HEK293 (cell line): ENCODE measurements around the gene GPRASP2.

Source experiments
- CTCF ChIA-PET: fragments of 350-600 bp; formaldehyde crosslinking; extraction: SDS; loops from one replicate; lab custom pipeline; 2021; ENCODE audit warnings: antibody characterized with exemption; lab: Yijun Ruan, JAX
- POLR2A ChIA-PET: fragments of 300-600 bp; formaldehyde crosslinking; extraction: SDS; loops from one replicate; lab custom pipeline; 2020; ENCODE audit warnings: antibody characterized with exemption, inconsistent platforms; lab: Yijun Ruan, JAX
- H3K27ac ChIP-seq: fragments of 200-500 bp; sonication (Bioruptor generic); 2 replicates; pipeline ENCODE4 v1.5.1; 2014; ENCODE audit warnings: low read depth, low read length, control low read depth, inconsistent platforms; ENCODE audit errors: extremely low read depth
- H3K36me3 ChIP-seq, 2 experiments: fragments of 200-500 bp in 1 of 2; sonication (Bioruptor generic) in 1 of 2; 1 replicate in 1 of 2; 2 replicates in 1 of 2; pipeline ENCODE4 v1.5.1; 2014 to 2017; ENCODE audit warnings: inconsistent platforms in 2 of 2, low read length in 2 of 2; ENCODE audit not compliant: control insufficient read depth in 2 of 2, insufficient read depth in 1 of 2
- H3K4me1 ChIP-seq: fragments of 200-500 bp; sonication (Bioruptor generic); 2 replicates; pipeline ENCODE4 v1.5.1; 2014; ENCODE audit warnings: mild to moderate bottlenecking, low read length, inconsistent platforms; ENCODE audit not compliant: control insufficient read depth, insufficient read depth
- H3K4me3 ChIP-seq: 2 replicates; pipeline ENCODE4 v1.5.1; 2011; ENCODE audit warnings: low read depth, mild to moderate bottlenecking, control low read depth, low read length, moderate library complexity
- H3K9me3 ChIP-seq: fragments of 200-500 bp; sonication (Bioruptor generic); 2 replicates; pipeline ENCODE4 v1.5.1; 2014; ENCODE audit warnings: low read depth, low read length, inconsistent platforms; ENCODE audit not compliant: control insufficient read depth, insufficient read depth
- IKZF3 ChIP-seq: fragments of 450-650 bp; IDR thresholded peaks from 2 replicates; pipeline ENCODE4 v1.5.0; 2018; ENCODE audit warnings: missing biosample characterization, mild to moderate bottlenecking, missing genetic modification characterization, moderate library complexity
- MEIS1 ChIP-seq: sonication (generic); formaldehyde crosslinking; IDR thresholded peaks from 2 replicates; pipeline ENCODE4 v1.8.1; 2022; ENCODE audit warnings: missing genetic modification reagents, mild to moderate bottlenecking, borderline replicate concordance
- WT1 ChIP-seq: fragments of 450-650 bp; formaldehyde crosslinking; IDR thresholded peaks from 2 replicates; pipeline ENCODE4 v1.5.1; 2016; ENCODE audit warnings: missing biosample characterization, missing genetic modification characterization
- YY2 ChIP-seq: fragments of 450-650 bp; formaldehyde crosslinking; IDR thresholded peaks from 2 replicates; pipeline ENCODE4 v1.5.1; 2016; ENCODE audit warnings: missing biosample characterization, missing genetic modification characterization
- ZBTB21 ChIP-seq: fragments of 450-650 bp; formaldehyde crosslinking; IDR thresholded peaks from 2 replicates; pipeline ENCODE4 v1.5.1; 2017; ENCODE audit warnings: missing biosample characterization, missing genetic modification characterization
- ZEB2 ChIP-seq: fragments of 450-650 bp; formaldehyde crosslinking; IDR thresholded peaks from 2 replicates; pipeline ENCODE4 v1.5.1; 2016; ENCODE audit warnings: missing biosample characterization, missing genetic modification characterization
- ZNF2 ChIP-seq: fragments of 450-650 bp; formaldehyde crosslinking; IDR thresholded peaks from 2 replicates; pipeline ENCODE4 v1.5.1; 2016; ENCODE audit warnings: missing biosample characterization, missing genetic modification characterization
- ZNF292 ChIP-seq: fragments of 450-650 bp; formaldehyde crosslinking; IDR thresholded peaks from 2 replicates; pipeline ENCODE4 v1.5.1; 2016; ENCODE audit warnings: low read depth, missing biosample characterization, missing genetic modification characterization, borderline replicate concordance
- ZNF473 ChIP-seq: fragments of 450-650 bp; formaldehyde crosslinking; IDR thresholded peaks from 2 replicates; pipeline ENCODE4 v1.5.1; 2017; ENCODE audit warnings: missing biosample characterization, missing genetic modification characterization
- ZNF549 ChIP-seq: fragments of 450-650 bp; IDR thresholded peaks from 2 replicates; pipeline ENCODE4 v1.5.1; 2018; ENCODE audit warnings: missing biosample characterization, missing genetic modification characterization, mild to moderate bottlenecking, inconsistent platforms, moderate library complexity
- ZNF555 ChIP-seq: fragments of 450-650 bp; formaldehyde crosslinking; conservative IDR thresholded peaks from 2 replicates; pipeline ENCODE4 v1.5.1; 2017; ENCODE audit warnings: missing biosample characterization, mild to moderate bottlenecking, missing genetic modification characterization, inconsistent platforms
- ZNF561 ChIP-seq: fragments of 450-650 bp; IDR thresholded peaks from 2 replicates; pipeline ENCODE4 v1.5.1; 2018; ENCODE audit warnings: missing biosample characterization, missing genetic modification characterization, borderline replicate concordance
- ZNF629 ChIP-seq: fragments of 450-650 bp; formaldehyde crosslinking; IDR thresholded peaks from 2 replicates; pipeline ENCODE4 v1.5.1; 2017; ENCODE audit warnings: missing biosample characterization, missing genetic modification characterization
- ZNF76 ChIP-seq: fragments of 450-650 bp; formaldehyde crosslinking; IDR thresholded peaks from 2 replicates; pipeline ENCODE4; 2016; ENCODE audit warnings: low read depth, missing biosample characterization, missing genetic modification characterization, borderline replicate concordance
- ZNF768 ChIP-seq: fragments of 450-650 bp; formaldehyde crosslinking; IDR thresholded peaks from 2 replicates; pipeline ENCODE4 v1.5.1; 2018; ENCODE audit warnings: missing biosample characterization, mild to moderate bottlenecking, missing genetic modification characterization
- ZNF776 ChIP-seq: fragments of 450-650 bp; formaldehyde crosslinking; IDR thresholded peaks from 2 replicates; pipeline ENCODE4 v1.5.0; 2017; ENCODE audit warnings: missing biosample characterization, missing genetic modification characterization, borderline replicate concordance
- ZNF791 ChIP-seq: fragments of 450-650 bp; formaldehyde crosslinking; IDR thresholded peaks from 2 replicates; pipeline ENCODE4 v1.5.1; 2016; ENCODE audit warnings: missing biosample characterization, missing genetic modification characterization
- ZXDB ChIP-seq: fragments of 450-650 bp; formaldehyde crosslinking; IDR thresholded peaks from 2 replicates; pipeline ENCODE4 v1.5.1; 2016; ENCODE audit warnings: missing biosample characterization, missing genetic modification characterization
- TF ChIP-seq, protein P1 (sequence below): fragments of 450-650 bp; formaldehyde crosslinking; IDR thresholded peaks from 2 replicates; pipeline ENCODE4 v1.5.1; 2016; ENCODE audit warnings: missing biosample characterization, missing genetic modification characterization
- TF ChIP-seq, protein P2 (sequence below): fragments of 450-650 bp; formaldehyde crosslinking; IDR thresholded peaks from 2 replicates; pipeline ENCODE4 v1.5.1; 2016; ENCODE audit warnings: missing biosample characterization, missing genetic modification characterization
- TF ChIP-seq, protein P3 (sequence below): fragments of 450-650 bp; formaldehyde crosslinking; IDR thresholded peaks from 2 replicates; pipeline ENCODE4 v1.5.1; 2016; ENCODE audit warnings: missing biosample characterization, missing genetic modification characterization, low read depth
- TF ChIP-seq, protein P4 (sequence below): fragments of 450-650 bp; formaldehyde crosslinking; IDR thresholded peaks from 2 replicates; pipeline ENCODE4 v1.5.1; 2016; ENCODE audit warnings: missing biosample characterization, missing genetic modification characterization
- TF ChIP-seq, protein P5 (sequence below): fragments of 450-650 bp; formaldehyde crosslinking; IDR thresholded peaks from 2 replicates; pipeline ENCODE4 v1.5.1; 2016; ENCODE audit warnings: missing biosample characterization, missing genetic modification characterization
- TF ChIP-seq, protein P6 (sequence below): fragments of 450-650 bp; formaldehyde crosslinking; IDR thresholded peaks from 2 replicates; pipeline ENCODE4 v1.5.1; 2017; ENCODE audit warnings: missing biosample characterization, missing genetic modification characterization
- TF ChIP-seq, protein P7 (sequence below): fragments of 450-650 bp; formaldehyde crosslinking; IDR thresholded peaks from 2 replicates; pipeline ENCODE4 v1.5.1; 2017; ENCODE audit warnings: missing biosample characterization, missing genetic modification characterization

GPRASP2 gene

DNA sequence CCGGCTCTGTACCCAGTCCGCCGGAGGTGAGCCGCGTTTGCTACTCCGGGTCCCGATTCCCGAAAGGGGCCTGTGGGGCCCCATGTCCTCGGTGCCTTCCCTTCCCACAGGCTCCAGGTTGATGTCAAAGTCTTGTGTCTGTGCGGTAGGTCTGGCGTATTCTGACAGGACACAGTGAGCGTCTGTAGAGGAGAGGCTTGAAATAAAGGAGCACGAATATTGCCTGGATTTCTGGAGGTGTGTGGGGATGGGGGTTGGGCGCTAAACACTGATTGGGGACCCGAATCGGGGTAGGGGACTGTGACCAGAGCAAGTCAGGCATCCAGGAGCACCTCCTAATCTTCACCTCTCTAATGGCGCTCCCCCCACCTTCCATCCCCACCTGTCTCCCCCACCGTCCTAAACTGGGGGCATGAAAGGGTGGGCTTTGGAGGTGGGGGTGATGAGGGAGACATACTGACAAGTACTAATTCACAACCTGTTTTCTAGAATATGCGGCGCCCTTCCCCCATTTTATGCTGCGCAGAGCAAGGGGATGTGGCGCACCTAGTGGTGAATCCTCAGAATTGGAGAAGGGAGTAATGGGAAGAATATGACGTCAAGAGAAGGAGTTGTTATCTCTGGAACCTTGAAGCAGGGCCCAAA, 855 bp downstream of the GPRASP2 start:
- H3K27ac ChIP-seq = peak overlapping the region; percentile 65; the same call in 1 of the 2 replicates
- H3K4me3 ChIP-seq = peak overlapping the region; percentile 69
- H3K9me3 ChIP-seq = no peaks in the 10 kb centered on the region
- CTCF ChIA-PET = no interaction called here
- H3K36me3 ChIP-seq = peaks cover 0 to 26% of the 10 kb centered on the region in 2 experiments; a peak in 1 of 3 replicates
- POLR2A ChIA-PET = no interaction called here
- no peaks in the 10 kb centered on the region for H3K4me1 ChIP-seq
- TF ChIP-seq ZNF768 (tag by site-specific recombination) = no peak
- peak; percentile 84 for TF ChIP-seq ZNF629 (tag by site-specific recombination)
- TF ChIP-seq ZNF776 (tag by site-specific recombination) = no peak
- TF ChIP-seq, protein P1, sequence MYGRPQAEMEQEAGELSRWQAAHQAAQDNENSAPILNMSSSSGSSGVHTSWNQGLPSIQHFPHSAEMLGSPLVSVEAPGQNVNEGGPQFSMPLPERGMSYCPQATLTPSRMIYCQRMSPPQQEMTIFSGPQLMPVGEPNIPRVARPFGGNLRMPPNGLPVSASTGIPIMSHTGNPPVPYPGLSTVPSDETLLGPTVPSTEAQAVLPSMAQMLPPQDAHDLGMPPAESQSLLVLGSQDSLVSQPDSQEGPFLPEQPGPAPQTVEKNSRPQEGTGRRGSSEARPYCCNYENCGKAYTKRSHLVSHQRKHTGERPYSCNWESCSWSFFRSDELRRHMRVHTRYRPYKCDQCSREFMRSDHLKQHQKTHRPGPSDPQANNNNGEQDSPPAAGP = 0 out of 2 replicates have a peak, but pooled peaks have one; percentile 14
- TF ChIP-seq, protein P2, sequence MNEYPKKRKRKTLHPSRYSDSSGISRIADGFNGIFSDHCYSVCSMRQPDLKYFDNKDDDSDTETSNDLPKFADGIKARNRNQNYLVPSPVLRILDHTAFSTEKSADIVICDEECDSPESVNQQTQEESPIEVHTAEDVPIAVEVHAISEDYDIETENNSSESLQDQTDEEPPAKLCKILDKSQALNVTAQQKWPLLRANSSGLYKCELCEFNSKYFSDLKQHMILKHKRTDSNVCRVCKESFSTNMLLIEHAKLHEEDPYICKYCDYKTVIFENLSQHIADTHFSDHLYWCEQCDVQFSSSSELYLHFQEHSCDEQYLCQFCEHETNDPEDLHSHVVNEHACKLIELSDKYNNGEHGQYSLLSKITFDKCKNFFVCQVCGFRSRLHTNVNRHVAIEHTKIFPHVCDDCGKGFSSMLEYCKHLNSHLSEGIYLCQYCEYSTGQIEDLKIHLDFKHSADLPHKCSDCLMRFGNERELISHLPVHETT (tag by site-specific recombination) = no peak
- TF ChIP-seq ZNF2 (tag by site-specific recombination) = no peak
- no peak for TF ChIP-seq ZNF76 (tag by site-specific recombination)
- TF ChIP-seq ZNF292 (tag by site-specific recombination) = no peak
- TF ChIP-seq ZXDB (tag by site-specific recombination) = no peak; the same call in 1 of the 2 replicates
- TF ChIP-seq WT1 = no peak
- peak; percentile 85 for TF ChIP-seq ZBTB21 (tag by site-specific recombination)
- TF ChIP-seq YY2 = no peak
- TF ChIP-seq ZEB2 = no peak
- TF ChIP-seq, protein P3, sequence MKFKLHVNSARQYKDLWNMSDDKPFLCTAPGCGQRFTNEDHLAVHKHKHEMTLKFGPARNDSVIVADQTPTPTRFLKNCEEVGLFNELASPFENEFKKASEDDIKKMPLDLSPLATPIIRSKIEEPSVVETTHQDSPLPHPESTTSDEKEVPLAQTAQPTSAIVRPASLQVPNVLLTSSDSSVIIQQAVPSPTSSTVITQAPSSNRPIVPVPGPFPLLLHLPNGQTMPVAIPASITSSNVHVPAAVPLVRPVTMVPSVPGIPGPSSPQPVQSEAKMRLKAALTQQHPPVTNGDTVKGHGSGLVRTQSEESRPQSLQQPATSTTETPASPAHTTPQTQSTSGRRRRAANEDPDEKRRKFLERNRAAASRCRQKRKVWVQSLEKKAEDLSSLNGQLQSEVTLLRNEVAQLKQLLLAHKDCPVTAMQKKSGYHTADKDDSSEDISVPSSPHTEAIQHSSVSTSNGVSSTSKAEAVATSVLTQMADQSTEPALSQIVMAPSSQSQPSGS = peak; percentile 79
- TF ChIP-seq, protein P4, sequence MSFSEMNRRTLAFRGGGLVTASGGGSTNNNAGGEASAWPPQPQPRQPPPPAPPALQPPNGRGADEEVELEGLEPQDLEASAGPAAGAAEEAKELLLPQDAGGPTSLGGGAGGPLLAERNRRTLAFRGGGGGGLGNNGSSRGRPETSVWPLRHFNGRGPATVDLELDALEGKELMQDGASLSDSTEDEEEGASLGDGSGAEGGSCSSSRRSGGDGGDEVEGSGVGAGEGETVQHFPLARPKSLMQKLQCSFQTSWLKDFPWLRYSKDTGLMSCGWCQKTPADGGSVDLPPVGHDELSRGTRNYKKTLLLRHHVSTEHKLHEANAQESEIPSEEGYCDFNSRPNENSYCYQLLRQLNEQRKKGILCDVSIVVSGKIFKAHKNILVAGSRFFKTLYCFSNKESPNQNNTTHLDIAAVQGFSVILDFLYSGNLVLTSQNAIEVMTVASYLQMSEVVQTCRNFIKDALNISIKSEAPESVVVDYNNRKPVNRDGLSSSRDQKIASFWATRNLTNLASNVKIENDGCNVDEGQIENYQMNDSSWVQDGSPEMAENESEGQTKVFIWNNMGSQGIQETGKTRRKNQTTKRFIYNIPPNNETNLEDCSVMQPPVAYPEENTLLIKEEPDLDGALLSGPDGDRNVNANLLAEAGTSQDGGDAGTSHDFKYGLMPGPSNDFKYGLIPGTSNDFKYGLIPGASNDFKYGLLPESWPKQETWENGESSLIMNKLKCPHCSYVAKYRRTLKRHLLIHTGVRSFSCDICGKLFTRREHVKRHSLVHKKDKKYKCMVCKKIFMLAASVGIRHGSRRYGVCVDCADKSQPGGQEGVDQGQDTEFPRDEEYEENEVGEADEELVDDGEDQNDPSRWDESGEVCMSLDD (tag by site-specific recombination) = no peak
- peak; percentile 61; the same call in 1 of the 2 replicates for TF ChIP-seq IKZF3
- TF ChIP-seq, protein P5, sequence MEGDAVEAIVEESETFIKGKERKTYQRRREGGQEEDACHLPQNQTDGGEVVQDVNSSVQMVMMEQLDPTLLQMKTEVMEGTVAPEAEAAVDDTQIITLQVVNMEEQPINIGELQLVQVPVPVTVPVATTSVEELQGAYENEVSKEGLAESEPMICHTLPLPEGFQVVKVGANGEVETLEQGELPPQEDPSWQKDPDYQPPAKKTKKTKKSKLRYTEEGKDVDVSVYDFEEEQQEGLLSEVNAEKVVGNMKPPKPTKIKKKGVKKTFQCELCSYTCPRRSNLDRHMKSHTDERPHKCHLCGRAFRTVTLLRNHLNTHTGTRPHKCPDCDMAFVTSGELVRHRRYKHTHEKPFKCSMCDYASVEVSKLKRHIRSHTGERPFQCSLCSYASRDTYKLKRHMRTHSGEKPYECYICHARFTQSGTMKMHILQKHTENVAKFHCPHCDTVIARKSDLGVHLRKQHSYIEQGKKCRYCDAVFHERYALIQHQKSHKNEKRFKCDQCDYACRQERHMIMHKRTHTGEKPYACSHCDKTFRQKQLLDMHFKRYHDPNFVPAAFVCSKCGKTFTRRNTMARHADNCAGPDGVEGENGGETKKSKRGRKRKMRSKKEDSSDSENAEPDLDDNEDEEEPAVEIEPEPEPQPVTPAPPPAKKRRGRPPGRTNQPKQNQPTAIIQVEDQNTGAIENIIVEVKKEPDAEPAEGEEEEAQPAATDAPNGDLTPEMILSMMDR (tag by site-specific recombination) = peak; percentile 27; the same call in 1 of the 2 replicates
- TF ChIP-seq ZNF549 (tag by site-specific recombination) = no peak
- no peak for TF ChIP-seq ZNF473 (tag by site-specific recombination)
- TF ChIP-seq, protein P6, sequence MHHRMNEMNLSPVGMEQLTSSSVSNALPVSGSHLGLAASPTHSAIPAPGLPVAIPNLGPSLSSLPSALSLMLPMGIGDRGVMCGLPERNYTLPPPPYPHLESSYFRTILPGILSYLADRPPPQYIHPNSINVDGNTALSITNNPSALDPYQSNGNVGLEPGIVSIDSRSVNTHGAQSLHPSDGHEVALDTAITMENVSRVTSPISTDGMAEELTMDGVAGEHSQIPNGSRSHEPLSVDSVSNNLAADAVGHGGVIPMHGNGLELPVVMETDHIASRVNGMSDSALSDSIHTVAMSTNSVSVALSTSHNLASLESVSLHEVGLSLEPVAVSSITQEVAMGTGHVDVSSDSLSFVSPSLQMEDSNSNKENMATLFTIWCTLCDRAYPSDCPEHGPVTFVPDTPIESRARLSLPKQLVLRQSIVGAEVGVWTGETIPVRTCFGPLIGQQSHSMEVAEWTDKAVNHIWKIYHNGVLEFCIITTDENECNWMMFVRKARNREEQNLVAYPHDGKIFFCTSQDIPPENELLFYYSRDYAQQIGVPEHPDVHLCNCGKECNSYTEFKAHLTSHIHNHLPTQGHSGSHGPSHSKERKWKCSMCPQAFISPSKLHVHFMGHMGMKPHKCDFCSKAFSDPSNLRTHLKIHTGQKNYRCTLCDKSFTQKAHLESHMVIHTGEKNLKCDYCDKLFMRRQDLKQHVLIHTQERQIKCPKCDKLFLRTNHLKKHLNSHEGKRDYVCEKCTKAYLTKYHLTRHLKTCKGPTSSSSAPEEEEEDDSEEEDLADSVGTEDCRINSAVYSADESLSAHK = no peak
- TF ChIP-seq ZNF791 (tag by site-specific recombination) = no peak
- TF ChIP-seq, protein P7, sequence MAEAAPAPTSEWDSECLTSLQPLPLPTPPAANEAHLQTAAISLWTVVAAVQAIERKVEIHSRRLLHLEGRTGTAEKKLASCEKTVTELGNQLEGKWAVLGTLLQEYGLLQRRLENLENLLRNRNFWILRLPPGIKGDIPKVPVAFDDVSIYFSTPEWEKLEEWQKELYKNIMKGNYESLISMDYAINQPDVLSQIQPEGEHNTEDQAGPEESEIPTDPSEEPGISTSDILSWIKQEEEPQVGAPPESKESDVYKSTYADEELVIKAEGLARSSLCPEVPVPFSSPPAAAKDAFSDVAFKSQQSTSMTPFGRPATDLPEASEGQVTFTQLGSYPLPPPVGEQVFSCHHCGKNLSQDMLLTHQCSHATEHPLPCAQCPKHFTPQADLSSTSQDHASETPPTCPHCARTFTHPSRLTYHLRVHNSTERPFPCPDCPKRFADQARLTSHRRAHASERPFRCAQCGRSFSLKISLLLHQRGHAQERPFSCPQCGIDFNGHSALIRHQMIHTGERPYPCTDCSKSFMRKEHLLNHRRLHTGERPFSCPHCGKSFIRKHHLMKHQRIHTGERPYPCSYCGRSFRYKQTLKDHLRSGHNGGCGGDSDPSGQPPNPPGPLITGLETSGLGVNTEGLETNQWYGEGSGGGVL (tag by site-specific recombination) = 0 out of 2 replicates have a peak, but pooled peaks have one; percentile 30
- no peak for TF ChIP-seq MEIS1
- TF ChIP-seq ZNF561 (tag by site-specific recombination) = no peak
- no peak for TF ChIP-seq ZNF555 (tag by site-specific recombination)
